Endothelial cell of umbilical vein (primary cell): ENCODE measurements around the gene NMT2. TPM values are rescaled to one million over a fixed set of nuclear protein-coding genes. Genes with fewer than 3 reads are reported as not detected.

ENCODE experiments used
- BruUV-seq: library from RNA; stranded (reverse); fragments of 400-500 nt; replicated peaks from 2 replicates; lab custom pipeline; 2021; lab: Mats Ljungman, UMichigan
- CTCF ChIA-PET: fragments of 300-600, 350-600 bp; sonication (Branson Sonifier 250); formaldehyde crosslinking; loops from one replicate; lab custom pipeline; 2021; ENCODE audit warnings: antibody characterized with exemption, inconsistent platforms; lab: Charles Lee
- POLR2A ChIA-PET: fragments of 300-600, 350-600 bp; sonication (Branson Sonifier 250); formaldehyde crosslinking; loops from one replicate; lab custom pipeline; 2021; ENCODE audit warnings: antibody characterized with exemption, inconsistent platforms; lab: Charles Lee
- DNase-seq: peaks from one replicate; pipeline ENCODE4 v3.0.0-alpha.2; 2011; ENCODE audit warnings: low read depth, low spot score
- FAIRE-seq: peaks from 2 replicates; lab custom pipeline; 2011; peaks lifted over from hg19 to GRCh38; lab: Jason Lieb, UNC
- H2AFZ ChIP-seq: 2 replicates; pipeline ENCODE4 v1.6.0; 2012; ENCODE audit warnings: low read depth, low read length, control low read depth, inconsistent platforms
- H3K27ac ChIP-seq: 2 replicates; pipeline ENCODE4 v1.5.1; 2011; ENCODE audit warnings: low read depth, mild to moderate bottlenecking, control low read depth, low read length, moderate library complexity; ENCODE audit not compliant: insufficient read depth
- H3K27me3 ChIP-seq, 2 experiments: 2 replicates each; pipeline versions ENCODE4 v1.6.0 to v1.6.1; 2011; ENCODE audit warnings: low read length in 2 of 2, mixed read lengths in 1 of 2; ENCODE audit not compliant: control insufficient read depth in 2 of 2, insufficient read depth in 2 of 2
- H3K36me3 ChIP-seq, 2 experiments: 2 replicates in 1 of 2; 3 replicates in 1 of 2; pipeline ENCODE4 v1.5.1; 2011; ENCODE audit warnings: low read length in 2 of 2, mild to moderate bottlenecking in 1 of 2, moderate library complexity in 1 of 2; ENCODE audit not compliant: control insufficient read depth in 2 of 2, insufficient read depth in 2 of 2; ENCODE audit errors: extremely low read depth in 1 of 2
- H3K4me1 ChIP-seq: 3 replicates; pipeline ENCODE4 v1.5.1; 2011; ENCODE audit warnings: mild to moderate bottlenecking, low read length; ENCODE audit not compliant: control insufficient read depth, insufficient read depth; ENCODE audit errors: extremely low read depth
- H3K4me2 ChIP-seq: 2 replicates; pipeline ENCODE4 v1.6.1; 2011; ENCODE audit warnings: low read length, control low read depth, mixed read lengths; ENCODE audit not compliant: insufficient read depth
- H3K4me3 ChIP-seq, 3 experiments: fragments of 200-600 bp in 1 of 3; sonication (generic), shearing (Covaris generic) in 1 of 3; replicated peaks in 1 of 3; 2 replicates each; pipeline ENCODE4 v1.5.1; 2011 to 2016; ENCODE audit warnings: control low read depth in 3 of 3, low read length in 3 of 3, mild to moderate bottlenecking in 2 of 3, inconsistent platforms in 1 of 3, low read depth in 1 of 3, moderate library complexity in 1 of 3; ENCODE audit not compliant: insufficient read depth in 1 of 3
- H3K79me2 ChIP-seq: 2 replicates; pipeline ENCODE4 v1.6.0; 2012; ENCODE audit warnings: low read length, inconsistent platforms; ENCODE audit not compliant: control insufficient read depth, insufficient read depth
- H3K9ac ChIP-seq: replicated peaks from 2 replicates; pipeline ENCODE3; 2011; ENCODE audit warnings: low read length, control low read depth; ENCODE audit not compliant: insufficient read depth; ENCODE audit errors: extremely low read depth
- H3K9me1 ChIP-seq: replicated peaks from 3 replicates; pipeline ENCODE4 v1.6.0; 2011; ENCODE audit warnings: mild to moderate bottlenecking, low read length; ENCODE audit not compliant: control insufficient read depth, insufficient read depth; ENCODE audit errors: extremely low read depth
- H3K9me3 ChIP-seq: replicated peaks from 2 replicates; pipeline ENCODE4 v1.5.1; 2012; ENCODE audit warnings: low read length, inconsistent platforms; ENCODE audit not compliant: control insufficient read depth, insufficient read depth
- H4K20me1 ChIP-seq: replicated peaks from 2 replicates; pipeline ENCODE3; 2011; ENCODE audit warnings: mild to moderate bottlenecking, low read length; ENCODE audit not compliant: control insufficient read depth, insufficient read depth; ENCODE audit errors: extremely low read depth
- EZH2 ChIP-seq: IDR thresholded peaks from 2 replicates; pipeline ENCODE4 v1.6.1; 2012; ENCODE audit warnings: borderline replicate concordance, low read depth, mild to moderate bottlenecking, moderate library complexity, low read length, inconsistent platforms; ENCODE audit not compliant: severe bottlenecking
- GATA2 ChIP-seq: IDR thresholded peaks from 2 replicates; pipeline ENCODE4 v1.7.0; 2011; ENCODE audit warnings: low read depth, mild to moderate bottlenecking, moderate library complexity, mixed read lengths, low read length; ENCODE audit not compliant: insufficient read length, insufficient read depth
- MAX ChIP-seq: IDR thresholded peaks from 2 replicates; pipeline ENCODE4 v1.6.1; 2011; ENCODE audit not compliant: insufficient read depth, insufficient read length
- MYC ChIP-seq: IDR thresholded peaks from one replicate; pipeline ENCODE4 v1.6.1; 2011; ENCODE audit warnings: mild to moderate bottlenecking, low read depth, low read length
- dilution Hi-C: fragments of 300-500 bp; cut with MboI; formaldehyde crosslinking; loops from one replicate; pipeline ENCODE4 v1.15.0; 2019; ENCODE audit warnings: low sequenced_read_pairs; ENCODE audit not compliant: extremely low pct_ligation_motif_present
- intact Hi-C: fragments of 100-400 bp; cut with micrococcal nuclease; formaldehyde crosslinking; loops from one replicate; pipeline ENCODE4 v1.10.0; 2022
- polyA plus RNA-seq, 4 experiments: library from polyadenylated mRNA; depleted of rRNA in 3 of 4; stranded (reverse) in 3 of 4; unstranded in 1 of 4; fragments of >200 nt; gene quantifications; 2 replicates each; pipeline versions ENCODE4 v1.2.1 to v1.2.3, GENCODE V29; 2011 to 2012; ENCODE audit warnings: missing spikeins in 1 of 4
- total RNA-seq: library from RNA; stranded (reverse); gene quantifications from 2 replicates; pipeline ENCODE4 v1.2.3, GENCODE V29; 2021

Gene NMT2
- total and polyA plus RNA-seq, 2 donors (not counting 3 experiments of a cell fraction or from before 2014, with no cell fraction given) = 39.0 to 109 TPM

DNA sequence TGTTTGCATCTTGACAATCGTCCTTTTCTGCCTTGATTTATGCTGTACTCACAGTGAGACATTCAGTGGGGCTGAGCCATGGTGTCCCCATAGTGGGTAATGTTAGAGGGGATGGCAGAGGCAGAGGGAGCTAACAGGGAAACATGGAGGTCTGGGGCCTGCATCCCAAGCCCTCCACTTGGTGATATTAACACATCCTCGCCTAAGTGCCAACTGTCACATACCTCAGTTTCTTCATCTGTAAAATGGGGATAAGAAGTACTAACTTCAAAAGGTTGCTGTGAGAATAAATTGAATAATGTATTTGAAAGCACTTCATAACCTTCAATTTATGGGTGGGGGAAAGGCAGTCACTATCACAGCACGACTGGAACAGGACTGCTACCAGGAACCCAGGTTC lies 43.6 kb downstream of the NMT2 start:
- H3K4me1 ChIP-seq = peaks cover 4% of the 10 kb centered on the region
- peaks cover 5% of the 10 kb centered on the region for H3K79me2 ChIP-seq
- H3K9me1 ChIP-seq = no peaks in the 10 kb centered on the region
- H3K4me2 ChIP-seq = no peak overlapping the region
- BruUV-seq = no TSS peak
- no peaks in the 10 kb centered on the region for H4K20me1 ChIP-seq
- H3K27me3 ChIP-seq = no peaks in the 10 kb centered on the region
- CTCF ChIA-PET = interaction anchor here (1.3 to 1.9 kb wide), 2 partner anchors 18 to 23 kb away, joined by 4 to 6 read pairs; no protein-coding TSS in a partner anchor
- POLR2A ChIA-PET = no interaction called here
- no peak overlapping the region for H2AFZ ChIP-seq
- peaks cover 14 to 27% of the 10 kb centered on the region in 2 experiments for H3K36me3 ChIP-seq
- H3K4me3 ChIP-seq = no peak overlapping the region
- no peak overlapping the region for H3K27ac ChIP-seq
- TF ChIP-seq GATA2 = no peak
- H3K9ac ChIP-seq = no peak overlapping the region
- DNase-seq (no peak), FAIRE-seq (no peak)
- dilution Hi-C loops (no loop called here), intact Hi-C loops (no loop called here)
- no peaks in the 10 kb centered on the region for H3K9me3 ChIP-seq

DNA sequence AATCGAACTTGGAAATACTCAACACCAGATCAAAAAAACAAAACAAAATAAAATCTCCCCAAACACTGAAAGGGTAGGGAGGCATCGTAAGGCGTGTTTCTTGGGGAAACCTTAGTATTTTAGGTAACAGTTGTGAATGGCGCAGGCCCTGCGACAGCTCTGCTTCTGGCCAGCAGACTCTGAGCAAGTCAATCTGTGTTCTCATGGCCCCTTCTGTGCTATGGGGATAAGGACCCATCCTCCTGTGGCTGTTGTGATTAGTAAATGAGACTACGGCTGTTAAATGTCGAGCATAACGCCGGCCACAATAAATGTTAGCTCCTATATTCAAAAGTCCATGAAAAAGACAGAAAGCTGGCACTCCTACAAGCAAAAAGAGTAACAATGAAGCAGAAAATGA lies 44.3 kb downstream of the NMT2 start:
- Histone ChIP-seq H3K9me3 (no peaks in the 10 kb centered on the region), H3K4me2 (no peak overlapping the region), H3K79me2 (peaks cover 8% of the 10 kb centered on the region), H3K9ac (no peak overlapping the region), H3K27me3 (no peaks in the 10 kb centered on the region), H2AFZ (no peak overlapping the region), H3K36me3 (peaks cover 17 to 31% of the 10 kb centered on the region in 2 experiments), H3K27ac (no peak overlapping the region), H3K4me3 (no peak overlapping the region), H3K4me1 (peaks cover 4% of the 10 kb centered on the region), H3K9me1 (no peaks in the 10 kb centered on the region), H4K20me1 (no peaks in the 10 kb centered on the region)
- POLR2A ChIA-PET = no interaction called here
- BruUV-seq = TSS peak; percentile 33
- intact Hi-C loops (no loop called here), dilution Hi-C loops (no loop called here)
- DNase-seq (no peak), FAIRE-seq (no peak)
- no peak for TF ChIP-seq MAX
- TF ChIP-seq GATA2 = no peak
- no peak for TF ChIP-seq EZH2
- no peak for TF ChIP-seq MYC
- CTCF ChIA-PET = interaction anchor here (1.0 to 1.9 kb wide), 5 partner anchors 17 to 247 kb away, joined by 4 to 9 read pairs (median 6); partner anchors contain the start of genes FAM171A1 and NMT2
